SK-N-MC (cell line): ENCODE measurements around the gene FAM47B.

Experiments used
- DNase-seq: peaks from one replicate; pipeline ENCODE4 v3.0.0-alpha.2; 2011; ENCODE audit warnings: low read depth, low spot score
- H3K27ac ChIP-seq: fragments of 200-600 bp; sonication (generic); 2 replicates; pipeline ENCODE4 v1.5.1; 2016; ENCODE audit warnings: mixed run types
- H3K36me3 ChIP-seq: fragments of 200-600 bp; sonication (generic); 2 replicates; pipeline ENCODE4 v1.6.1; 2017; ENCODE audit warnings: antibody characterized with exemption, low read length, mixed read lengths; ENCODE audit not compliant: insufficient read depth
- H3K4me3 ChIP-seq: fragments of 200-600 bp; sonication (generic); 2 replicates; pipeline ENCODE4 v1.5.1; 2016
- H3K9ac ChIP-seq: fragments of 200-600 bp; sonication (generic); 2 replicates; pipeline ENCODE4 v1.8.0; 2017; ENCODE audit warnings: mixed run types, mixed read lengths; ENCODE audit not compliant: insufficient read length
- H3K9me3 ChIP-seq: fragments of 200-600 bp; sonication (generic); 2 replicates; pipeline ENCODE4 v1.6.1; 2017; ENCODE audit warnings: low read depth, mild to moderate bottlenecking, antibody characterized with exemption, low read length, moderate library complexity, mixed read lengths
- EZH2 ChIP-seq: fragments of 200-600 bp; sonication (generic); IDR thresholded peaks from one replicate; pipeline ENCODE4 v1.6.1; 2017; ENCODE audit warnings: antibody characterized with exemption
- FOXP2 ChIP-seq: optimal IDR thresholded peaks from 2 replicates; pipeline ENCODE3; 2011; ENCODE audit warnings: mild to moderate bottlenecking, moderate library complexity; ENCODE audit not compliant: insufficient read depth; ENCODE audit errors: extremely low read length, control extremely low read depth
- POLR2AphosphoS5 ChIP-seq: IDR thresholded peaks from 2 replicates; pipeline ENCODE4 v1.6.1; 2012; ENCODE audit warnings: mild to moderate bottlenecking, low read depth, low read length, borderline replicate concordance

The FAM47B gene

DNA sequence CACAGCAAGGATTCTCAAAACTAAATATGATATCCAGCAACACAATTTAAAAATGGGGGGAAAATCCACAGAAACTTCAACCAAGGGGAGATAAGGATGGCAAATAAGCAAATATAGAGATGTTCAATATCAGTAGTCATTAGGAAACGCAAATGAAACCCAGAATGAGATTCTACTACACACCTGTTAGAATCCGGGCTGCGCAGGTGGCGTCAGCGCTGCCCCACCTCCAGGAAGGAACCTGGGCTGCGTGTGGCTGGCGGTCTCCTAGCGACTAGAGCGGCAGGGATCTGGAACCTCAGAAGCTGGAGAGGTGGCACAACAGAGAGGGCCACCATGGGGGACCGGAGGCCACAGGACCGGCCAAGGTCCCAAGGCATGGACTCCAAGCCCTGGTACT lies at the start of gene FAM47B:
Gene FAM47B, plus strand, starts transcription at position 301 of the 400 bp plus-strand sequence. Its CDS starts 36 bp downstream, at position 337.
- DNase-seq, result no peak
- no peaks in the 10 kb centered on the region for H3K9me3 ChIP-seq
- H3K4me3 ChIP-seq, result no peak within 1 kb of the TSS
- H3K36me3 ChIP-seq, result no peaks in the 10 kb centered on the region
- no peak within 1 kb of the TSS for H3K27ac ChIP-seq
- H3K9ac ChIP-seq, result no peak within 1 kb of the TSS
- TF ChIP-seq POLR2AphosphoS5, result no peak
- TF ChIP-seq EZH2, result no peak
- no peak for TF ChIP-seq FOXP2

- no peak overlapping the region for H3K27ac ChIP-seq
- no peak for DNase-seq
- H3K4me3 ChIP-seq, result no peak overlapping the region
- TF ChIP-seq POLR2AphosphoS5, result no peak
- TF ChIP-seq EZH2, result no peak
- no peak for TF ChIP-seq FOXP2
- no peak overlapping the region for H3K9ac ChIP-seq
- H3K36me3 ChIP-seq, result no peaks in the 10 kb centered on the region
- H3K9me3 ChIP-seq, result no peaks in the 10 kb centered on the region
Measured at GRCh38 chrX:34893741-34894140, 48.9 kb upstream of the FAM47B start.

- no peak overlapping the region for H3K27ac ChIP-seq
Measured at GRCh38 chrX:34900691-34901090, 41.9 kb upstream of the FAM47B start.

GRCh38 chrX:34901761-34902160 lies 40.8 kb upstream of the FAM47B start:
- DNase-seq, result no peak
- H3K27ac ChIP-seq, result no peak overlapping the region
- H3K36me3 ChIP-seq, result no peaks in the 10 kb centered on the region
- no peak overlapping the region for H3K9ac ChIP-seq
- no peaks in the 10 kb centered on the region for H3K9me3 ChIP-seq
- no peak overlapping the region for H3K4me3 ChIP-seq
- TF ChIP-seq FOXP2 (no peak), EZH2 (no peak), POLR2AphosphoS5 (no peak)

More at GRCh38 chrX:34900691-34901090, 41.9 kb upstream of the FAM47B start:
- no peak for TF ChIP-seq FOXP2
- TF ChIP-seq POLR2AphosphoS5, result no peak
- TF ChIP-seq EZH2, result no peak
- Histone ChIP-seq H3K4me3 (no peak overlapping the region), H3K36me3 (no peaks in the 10 kb centered on the region), H3K9me3 (no peaks in the 10 kb centered on the region), H3K9ac (no peak overlapping the region)
- DNase-seq, result no peak

- no peak overlapping the region for H3K9ac ChIP-seq
- DNase-seq, result no peak
Measured at GRCh38 chrX:34903316-34903715, 39.3 kb upstream of the FAM47B start.

GRCh38 chrX:34909151-34909550 lies 33.4 kb upstream of the FAM47B start:
- H3K4me3 ChIP-seq, result no peak overlapping the region
- H3K9me3 ChIP-seq, result no peaks in the 10 kb centered on the region; the same call in 1 of the 2 replicates
- no peak overlapping the region for H3K9ac ChIP-seq
- H3K36me3 ChIP-seq, result no peaks in the 10 kb centered on the region
- TF ChIP-seq FOXP2 (no peak), POLR2AphosphoS5 (no peak), EZH2 (no peak)
- no peak for DNase-seq
- H3K27ac ChIP-seq, result no peak overlapping the region

More at GRCh38 chrX:34903316-34903715, 39.3 kb upstream of the FAM47B start:
- Histone ChIP-seq H3K9me3 (no peaks in the 10 kb centered on the region), H3K36me3 (no peaks in the 10 kb centered on the region), H3K27ac (no peak overlapping the region), H3K4me3 (no peak overlapping the region)
- TF ChIP-seq POLR2AphosphoS5 (no peak), EZH2 (no peak), FOXP2 (no peak)

GRCh38 chrX:34915463-34916225 lies 27.0 kb upstream of the FAM47B start:
- Histone ChIP-seq H3K9ac (no peak overlapping the region), H3K4me3 (no peak overlapping the region), H3K27ac (no peak overlapping the region), H3K36me3 (no peaks in the 10 kb centered on the region), H3K9me3 (no peaks in the 10 kb centered on the region; the same call in 1 of the 2 replicates)
- TF ChIP-seq FOXP2 (no peak), EZH2 (no peak), POLR2AphosphoS5 (no peak)
- DNase-seq, result no peak

- H3K4me3 ChIP-seq, result no peak overlapping the region
- no peak for DNase-seq
- H3K27ac ChIP-seq, result no peak overlapping the region
- H3K36me3 ChIP-seq, result no peaks in the 10 kb centered on the region
- no peaks in the 10 kb centered on the region; the same call in 1 of the 2 replicates for H3K9me3 ChIP-seq
- H3K9ac ChIP-seq, result no peak overlapping the region
- TF ChIP-seq EZH2, result no peak
- no peak for TF ChIP-seq FOXP2
- TF ChIP-seq POLR2AphosphoS5, result no peak
Measured at GRCh38 chrX:34917146-34917545, 25.4 kb upstream of the FAM47B start.

DNA sequence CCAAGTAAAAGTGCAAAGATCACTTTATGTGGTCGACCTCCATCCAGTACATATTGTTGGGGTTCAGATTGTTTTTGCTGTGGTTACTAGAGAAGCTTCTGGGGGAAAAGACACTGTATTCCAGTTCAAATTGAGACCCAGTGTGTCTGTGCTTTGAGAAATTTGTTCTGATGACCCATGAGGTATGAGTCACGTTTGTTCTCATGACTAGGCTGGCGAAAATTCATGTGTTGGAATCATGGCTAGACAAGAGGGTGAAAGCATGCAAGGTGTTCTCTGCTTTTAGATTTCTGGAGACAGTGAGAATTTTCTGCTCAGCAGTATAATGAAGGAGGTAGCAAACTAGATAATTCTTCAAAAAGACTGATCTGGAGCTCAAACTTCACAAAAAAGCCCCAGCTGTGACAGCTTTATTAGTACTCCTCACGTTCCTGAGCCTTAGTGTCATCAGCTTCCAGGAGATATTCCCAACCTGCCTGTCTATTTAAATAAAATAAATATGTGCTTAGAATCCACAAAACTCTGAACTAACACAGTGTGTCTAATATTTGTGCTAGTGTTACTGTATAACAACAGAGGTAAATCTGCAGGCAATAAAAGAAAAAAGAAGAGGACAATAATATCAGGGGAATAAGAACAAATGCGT lies 24.4 kb upstream of the FAM47B start:
- Histone ChIP-seq H3K4me3 (no peak overlapping the region), H3K36me3 (no peaks in the 10 kb centered on the region), H3K9ac (no peak overlapping the region), H3K27ac (0 out of 2 replicates have a peak overlapping the region, but pooled peaks have one; percentile 42), H3K9me3 (no peaks in the 10 kb centered on the region; the same call in 1 of the 2 replicates)
- DNase-seq, result no peak
- no peak for TF ChIP-seq FOXP2
- no peak for TF ChIP-seq POLR2AphosphoS5
- TF ChIP-seq EZH2, result no peak
